Stimulated activated naive CD4-positive, alpha-beta T cell treated with Interleukin-2 at 50 U/mL for 16 hours (primary cell): ENCODE results near the gene DAB2IP.

ENCODE experiments used
- DNase-seq: peaks from one replicate; lab custom pipeline; 2025; lab: John Stamatoyannopoulos, UW

The DAB2IP gene

GRCh38 chr9:121645003-121645402, 6.4 kb upstream of the DAB2IP start:
- no peak for DNase-seq

- no peak for DNase-seq
Measured at GRCh38 chr9:121645853-121646807, 5.3 kb upstream of the DAB2IP start.

GRCh38 chr9:121646992-121647391, 4.4 kb upstream of the DAB2IP start:
- no peak for DNase-seq

GRCh38 chr9:121648172-121648571, 3.3 kb upstream of the DAB2IP start:
- no peak for DNase-seq

- DNase-seq, result no peak
Measured at GRCh38 chr9:121648799-121649198, 2.6 kb upstream of the DAB2IP start.

GRCh38 chr9:121649476-121650216, 1.8 kb upstream of the DAB2IP start:
- DNase-seq, result no peak

GRCh38 chr9:121650217-121651007, 1.0 kb upstream of the DAB2IP start:
- no peak for DNase-seq

GRCh38 chr9:121651008-121651294, 483 bp upstream of the DAB2IP start:
- no peak for DNase-seq

- DNase-seq, result no peak
Measured at GRCh38 chr9:121652021-121652837, 795 bp downstream of the DAB2IP start.

GRCh38 chr9:121652838-121653231, 1.4 kb downstream of the DAB2IP start:
- no peak for DNase-seq

GRCh38 chr9:121654499-121655140, 3.2 kb downstream of the DAB2IP start:
- no peak for DNase-seq

- DNase-seq, result no peak
Measured at GRCh38 chr9:121655231-121655755, 3.9 kb downstream of the DAB2IP start.

- no peak for DNase-seq
Measured at GRCh38 chr9:121656941-121657470, 5.6 kb downstream of the DAB2IP start.

- DNase-seq, result no peak
Measured at GRCh38 chr9:121658166-121658565, 6.7 kb downstream of the DAB2IP start.

GRCh38 chr9:121658591-121658990, 7.2 kb downstream of the DAB2IP start:
- no peak for DNase-seq

GRCh38 chr9:121660367-121660766, 8.9 kb downstream of the DAB2IP start:
- DNase-seq, result no peak

GRCh38 chr9:121660876-121661275, 9.4 kb downstream of the DAB2IP start:
- no peak for DNase-seq

GRCh38 chr9:121661328-121661727, 9.9 kb downstream of the DAB2IP start:
- DNase-seq, result no peak

GRCh38 chr9:121662359-121662758, 10.9 kb downstream of the DAB2IP start:
- no peak for DNase-seq

- DNase-seq, result no peak
Measured at GRCh38 chr9:121662891-121663580, 11.6 kb downstream of the DAB2IP start.
